ENCODE measurements around the gene ALPL. TPM values are rescaled to one million over a fixed set of nuclear protein-coding genes. Genes with fewer than 3 reads are reported as not detected.

ALPL gene
- total RNA-seq, 1 experiment from 2014 or later: 84.8 TPM

DNA sequence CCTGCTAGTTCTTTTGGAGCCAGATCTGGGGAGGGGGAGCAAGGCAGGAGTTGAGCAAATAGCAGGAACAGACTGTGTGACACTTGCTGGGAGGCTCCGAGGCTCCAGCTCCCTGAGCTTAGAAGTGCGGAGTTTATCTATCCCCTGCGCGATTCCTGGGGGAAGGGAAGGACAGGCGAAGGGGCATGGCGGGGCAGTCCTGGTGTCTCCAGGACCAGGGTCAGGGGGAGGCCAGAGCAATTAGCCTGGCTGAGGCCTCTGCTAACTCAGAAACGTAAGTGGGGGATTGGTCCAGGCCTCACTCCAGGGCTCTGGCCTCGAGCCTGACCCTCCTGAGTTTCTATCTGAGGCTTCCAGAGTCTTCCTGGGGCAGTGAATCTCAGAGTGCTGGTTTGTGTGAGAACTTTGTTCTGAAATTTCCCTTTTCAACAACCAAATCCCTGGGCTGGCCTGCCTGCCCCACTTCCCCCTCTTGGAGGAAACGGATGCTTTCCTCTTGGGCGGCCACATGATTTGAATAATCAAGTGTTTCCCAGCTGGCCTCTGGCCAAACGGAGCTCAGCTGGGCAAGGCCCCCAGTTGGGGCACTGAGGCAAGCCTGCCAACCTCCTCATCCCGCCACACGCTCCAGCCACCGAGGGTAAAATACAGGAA, 15.6 kb downstream of the ALPL start:
- Histone ChIP-seq H3K27me3 (ENCODE audit: insufficient read depth, low read length) (no peaks in the 10 kb centered on the region), H2AFZ (ENCODE audit: low read length) (no peak overlapping the region), H3K23ac (ENCODE audit: insufficient read length, low read depth, low read length) (no peak overlapping the region), H3K4ac (ENCODE audit: low read depth, low read length) (no peak overlapping the region), H3K9me3 (ENCODE audit: control insufficient read depth, low read depth, low read length) (no peaks in the 10 kb centered on the region), H4K8ac (replicated peaks; ENCODE audit: insufficient read length, low read depth, low read length) (no peak overlapping the region), H2BK20ac (ENCODE audit: low read depth, low read length, poor library complexity, severe bottlenecking) (no peak overlapping the region), H4K91ac (ENCODE audit: insufficient read length, low read depth, low read length) (no peak overlapping the region), H3K4me2 (ENCODE audit: insufficient read depth, insufficient read length, low read length) (no peak overlapping the region), H2BK120ac (ENCODE audit: low read depth, low read length, poor library complexity, severe bottlenecking) (no peak overlapping the region), H2AK5ac (ENCODE audit: insufficient read length, low read length) (no peak overlapping the region), H4K20me1 (ENCODE audit: control insufficient read depth, insufficient read depth, insufficient read length) (no peaks in the 10 kb centered on the region), H3K79me2 (ENCODE audit: insufficient read depth, low read length) (peaks cover 2% of the 10 kb centered on the region; the same call in 1 of the 2 replicates), H4K5ac (ENCODE audit: insufficient read length, low read depth, low read length) (no peak overlapping the region), H3K18ac (ENCODE audit: insufficient read length, low read depth, low read length) (no peak overlapping the region), H2BK15ac (ENCODE audit: low read depth, low read length) (peak overlapping the region; percentile 85; the same call in 1 of the 2 replicates), H3K9ac (ENCODE audit: extremely low read depth, insufficient read length, low read length) (no peak overlapping the region), H3K14ac (ENCODE audit: insufficient read depth, low read length) (no peak overlapping the region), H3K4me1 (ENCODE audit: insufficient read depth, low read length) (peaks cover 2% of the 10 kb centered on the region; the same call in 1 of the 2 replicates), H3K23me2 (ENCODE audit: insufficient read length, low read depth, low read length, poor library complexity, severe bottlenecking) (no peaks in the 10 kb centered on the region), H3K79me1 (ENCODE audit: insufficient read depth, low read depth, low read length, poor library complexity, severe bottlenecking) (no peaks in the 10 kb centered on the region), H2BK12ac (ENCODE audit: insufficient read length, low read depth, low read length) (no peak overlapping the region), H3K27ac (ENCODE audit: insufficient read length, low read depth, low read length) (no peak overlapping the region), H3K56ac (ENCODE audit: insufficient read length, low read depth, low read length) (no peak overlapping the region), H3T11ph (ENCODE audit: low read length) (no peak overlapping the region), H2BK5ac (ENCODE audit: insufficient read length, low read length) (peak overlapping the region; percentile 17)
- no peak for DNase-seq
- TF ChIP-seq, protein P1, sequence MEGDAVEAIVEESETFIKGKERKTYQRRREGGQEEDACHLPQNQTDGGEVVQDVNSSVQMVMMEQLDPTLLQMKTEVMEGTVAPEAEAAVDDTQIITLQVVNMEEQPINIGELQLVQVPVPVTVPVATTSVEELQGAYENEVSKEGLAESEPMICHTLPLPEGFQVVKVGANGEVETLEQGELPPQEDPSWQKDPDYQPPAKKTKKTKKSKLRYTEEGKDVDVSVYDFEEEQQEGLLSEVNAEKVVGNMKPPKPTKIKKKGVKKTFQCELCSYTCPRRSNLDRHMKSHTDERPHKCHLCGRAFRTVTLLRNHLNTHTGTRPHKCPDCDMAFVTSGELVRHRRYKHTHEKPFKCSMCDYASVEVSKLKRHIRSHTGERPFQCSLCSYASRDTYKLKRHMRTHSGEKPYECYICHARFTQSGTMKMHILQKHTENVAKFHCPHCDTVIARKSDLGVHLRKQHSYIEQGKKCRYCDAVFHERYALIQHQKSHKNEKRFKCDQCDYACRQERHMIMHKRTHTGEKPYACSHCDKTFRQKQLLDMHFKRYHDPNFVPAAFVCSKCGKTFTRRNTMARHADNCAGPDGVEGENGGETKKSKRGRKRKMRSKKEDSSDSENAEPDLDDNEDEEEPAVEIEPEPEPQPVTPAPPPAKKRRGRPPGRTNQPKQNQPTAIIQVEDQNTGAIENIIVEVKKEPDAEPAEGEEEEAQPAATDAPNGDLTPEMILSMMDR (conservative IDR thresholded peaks at IDR 0.05): no peak
- H3K27me3 Mint-ChIP-seq (ENCODE audit: low read depth): no peaks in the 10 kb centered on the region
- peaks cover 16 to 42% of the 10 kb centered on the region in 2 experiments for H3K4me1 Mint-ChIP-seq
- no peaks in the 10 kb centered on the region for H3K9me3 Mint-ChIP-seq
- H3K36me3 Mint-ChIP-seq (ENCODE audit: insufficient read depth in 1 of 3, low read depth in 3 of 3): no peaks in the 10 kb centered on the region; a peak in 1 of 7 replicates
- peak overlapping the region; percentile 32 to 92 (median 89); a peak in 4 of 7 replicates for H3K27ac Mint-ChIP-seq
- no peak overlapping the region for H3K4me3 Mint-ChIP-seq
- no CpG with 5 or more reads among the region's 14 CpGs for WGBS (ENCODE audit: extremely low coverage, insufficient read length, low lambda C conversion rate)
